SK-N-MC (cell line): Measurements from ENCODE around the gene CHD9.

Experiments
- EZH2 ChIP-seq: fragments of 200-600 bp; sonication (generic); IDR thresholded peaks from one replicate; pipeline ENCODE4 v1.6.1; 2017; ENCODE audit warnings: antibody characterized with exemption
- FOXP2 ChIP-seq: optimal IDR thresholded peaks from 2 replicates; pipeline ENCODE3; 2011; ENCODE audit warnings: mild to moderate bottlenecking, moderate library complexity; ENCODE audit not compliant: insufficient read depth; ENCODE audit errors: extremely low read length, control extremely low read depth
- POLR2AphosphoS5 ChIP-seq: IDR thresholded peaks from 2 replicates; pipeline ENCODE4 v1.6.1; 2012; ENCODE audit warnings: mild to moderate bottlenecking, low read depth, low read length, borderline replicate concordance

DNA sequence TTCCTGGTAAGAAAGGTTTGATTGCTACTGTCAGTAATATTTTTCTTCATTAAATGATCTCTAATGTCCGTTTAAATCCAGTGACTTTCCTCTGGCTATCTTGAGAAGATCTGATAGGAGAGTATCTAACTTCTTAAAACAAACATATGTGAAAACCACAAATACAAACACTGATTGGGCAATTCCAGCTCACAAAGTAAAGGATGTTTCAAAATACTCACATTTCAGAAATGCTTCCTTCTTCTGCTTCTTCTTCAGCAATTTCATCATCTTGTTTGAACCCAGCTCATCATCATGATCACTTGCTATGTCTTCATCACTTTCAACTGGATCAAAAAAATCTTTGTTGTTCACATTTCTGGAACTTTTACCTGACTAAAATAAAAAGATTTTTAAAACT lies 315.1 kb downstream of the CHD9 start:
- no peak for TF ChIP-seq EZH2
- no peak for TF ChIP-seq POLR2AphosphoS5
- no peak for TF ChIP-seq FOXP2
